Measurements from ENCODE around the gene CD101.

GRCh38 chr1:117029685-117030084 lies 28.1 kb downstream of the CD101 start:
- no peak for TF ChIP-seq POLR2A (IDR thresholded peaks at IDR 0.05; ENCODE audit: low read length)
- TF ChIP-seq GATA1 (IDR thresholded peaks at IDR 0.05; ENCODE audit: low read depth, low read length) = no peak
